Right renal pelvis (tissue), 4 donors: ENCODE results near the gene ORC2. TPM values are rescaled to one million over a fixed set of nuclear protein-coding genes. Genes with fewer than 3 reads are reported as not detected.
A peak's percentile ranks its signal among the peaks of the same experiment; 100 is the strongest.
"Not testable (repeated sequence)": the region's sequence is repeated elsewhere in the genome, so short reads cannot be mapped to it uniquely, and the experiment has no call there.

Source experiments
- DNase-seq, 4 donors: peaks; one replicate each; pipeline ENCODE4 v3.0.0-alpha.2; 2013; ENCODE audit warnings: low read depth in 4 of 4, low spot score in 3 of 4, missing footprints in 1 of 4
- polyA plus RNA-seq, 4 donors: library from polyadenylated mRNA; unstranded; fragments of 120-200 nt; gene quantifications; one replicate each; pipeline ENCODE4 v1.2.1, GENCODE V29; 2013; ENCODE audit not compliant: insufficient read length in 4 of 4

Gene ORC2
- polyA plus RNA-seq, 4 donors: 25.9 to 33.1 (median 31.0) TPM

GRCh38 chr2:200943527-200944105 lies 19.8 kb downstream of the ORC2 start:
- no peak for DNase-seq

DNA sequence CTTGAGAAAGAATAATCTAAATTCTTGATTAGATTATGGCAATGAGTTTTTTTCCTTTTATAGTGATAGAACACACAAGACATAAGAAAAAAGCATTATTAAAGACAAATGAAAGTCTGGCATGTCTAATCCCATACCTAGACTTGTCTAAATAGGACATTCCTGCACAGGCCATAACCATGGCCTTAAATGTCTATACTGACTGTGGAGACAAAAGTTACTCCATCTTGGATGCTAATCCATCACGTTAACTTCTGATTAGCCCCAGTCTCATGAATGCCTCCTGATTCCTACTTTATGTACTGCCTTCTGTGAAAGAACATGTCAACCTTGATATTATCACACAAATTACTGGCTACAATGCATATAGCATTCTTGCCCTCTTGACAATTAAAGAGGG lies 23.6 kb downstream of the ORC2 start:
- DNase-seq: no peak

GRCh38 chr2:200930947-200931626 lies 32.4 kb downstream of the ORC2 start:
- no peak for DNase-seq

DNA sequence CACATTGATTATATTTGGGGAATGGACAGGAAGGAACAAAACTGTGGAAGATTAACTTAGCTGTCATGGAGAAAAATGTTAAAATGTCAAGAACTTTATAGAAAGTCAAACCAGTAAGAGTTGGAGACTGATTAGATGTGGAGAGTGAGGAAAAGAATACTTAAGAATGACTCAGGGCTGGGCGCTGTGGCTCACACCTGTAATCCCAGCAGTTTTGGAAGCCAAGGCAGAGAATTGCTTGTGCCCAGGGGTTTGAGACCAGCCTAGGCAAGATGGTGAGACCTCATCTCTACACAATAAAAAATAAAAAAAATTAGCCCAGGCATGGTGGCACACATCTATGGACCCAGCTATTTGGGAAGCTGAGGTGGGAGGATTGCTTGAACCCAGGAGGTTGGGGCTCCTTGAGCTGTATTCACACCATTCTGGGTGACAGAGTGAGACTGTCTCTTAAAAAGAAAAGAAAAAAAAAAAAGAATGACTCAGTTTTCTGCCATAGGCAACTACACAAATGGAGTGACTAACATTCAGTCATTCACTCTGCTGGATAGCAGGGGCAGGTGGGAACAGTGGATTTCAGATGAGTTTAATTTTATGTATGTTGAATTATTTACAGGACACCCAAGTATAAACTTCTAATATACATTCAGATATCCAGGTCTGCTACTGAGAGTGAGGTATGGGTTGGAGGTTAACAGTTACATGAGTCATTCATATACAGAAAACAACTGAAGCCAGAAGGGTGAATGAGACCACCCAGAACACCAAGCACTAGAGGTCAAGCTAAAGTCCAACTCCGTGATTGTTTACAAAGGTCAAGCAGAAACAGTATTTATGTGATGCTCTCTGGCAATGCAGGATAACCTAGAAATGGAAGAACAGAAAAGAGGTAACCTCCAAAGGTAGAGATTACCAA lies 33.9 kb downstream of the ORC2 start:
- DNase-seq: no peak

- DNase-seq: no peak
Observed at GRCh38 chr2:200922439-200922838, 41.0 kb downstream of the ORC2 start.

- DNase-seq: no peak
Observed at GRCh38 chr2:200913654-200914053, 49.8 kb downstream of the ORC2 start.

- no peak for DNase-seq
Observed at GRCh38 chr2:200909958-200910357, 53.5 kb downstream of the ORC2 start.

DNA sequence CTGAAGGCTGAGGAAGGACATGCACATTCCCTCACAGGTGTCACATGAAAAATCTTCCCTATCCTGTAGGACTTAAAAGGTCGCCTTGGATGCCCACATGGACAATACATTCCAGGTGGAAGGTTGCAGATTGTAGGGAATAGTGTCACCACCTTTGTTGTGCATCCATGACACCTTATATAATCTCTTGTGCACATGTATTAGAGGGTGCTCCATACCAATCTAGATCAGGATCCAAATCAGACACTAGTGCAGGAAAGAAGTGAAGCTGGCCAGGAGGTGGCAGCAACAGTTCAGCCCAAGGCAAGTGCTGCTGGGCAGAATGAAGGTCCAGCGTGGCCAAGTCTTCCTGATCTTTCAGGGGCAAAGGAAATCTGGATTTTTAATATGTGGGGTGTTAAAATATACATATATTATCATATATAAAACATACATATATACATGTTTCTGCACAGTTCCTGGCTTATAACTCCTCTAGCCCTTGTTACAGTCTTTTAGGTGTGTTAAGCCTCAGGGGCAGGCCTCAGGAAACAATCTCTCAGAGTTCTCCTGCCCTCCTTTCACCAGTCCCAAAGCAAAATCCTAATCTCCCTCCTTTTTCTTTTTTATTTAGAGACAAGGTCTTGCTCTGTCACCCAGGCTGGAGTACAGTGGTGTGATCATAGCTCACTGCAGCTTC lies 57.7 kb downstream of the ORC2 start:
- DNase-seq: peak in 3 of 4 donors; percentile 16 to 43 (median 24)

DNA sequence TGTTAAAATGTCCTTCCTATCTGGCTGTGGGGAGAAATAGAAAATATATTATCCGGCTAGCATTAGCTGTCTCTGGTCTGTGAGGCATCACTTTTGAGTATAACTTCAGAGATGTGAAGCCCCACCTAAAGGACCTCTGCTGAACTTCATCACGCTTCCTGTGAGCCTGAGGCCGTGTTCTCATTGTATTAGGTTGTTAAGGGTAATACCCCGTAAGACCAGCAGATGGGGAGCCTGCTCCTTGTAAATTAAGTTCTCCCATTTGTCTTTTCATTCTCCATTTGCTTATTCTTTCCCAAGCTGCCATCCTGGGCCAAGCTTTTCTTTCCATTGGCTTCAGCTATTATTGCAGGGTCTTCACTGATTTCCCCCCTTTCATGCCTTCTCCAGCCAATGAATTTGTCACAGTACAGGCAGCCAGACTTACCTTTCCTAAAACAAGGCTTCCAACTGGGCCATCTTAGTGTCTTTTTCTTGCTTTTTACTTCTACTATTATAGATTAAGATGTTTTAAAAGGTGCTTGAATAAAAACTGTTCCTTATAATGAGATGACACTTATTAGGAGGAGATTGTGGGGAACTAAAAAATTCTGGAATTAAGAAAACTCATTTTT lies 61.9 kb downstream of the ORC2 start:
- DNase-seq: peak; percentile 37 to 68 (median 60)

GRCh38 chr2:200899482-200899881 lies 64.0 kb downstream of the ORC2 start:
- DNase-seq: no peak

- peak; percentile 93 to 99 (median 98) for DNase-seq
Observed at GRCh38 chr2:200888704-200889625, 74.5 kb downstream of the ORC2 start, which contains the start of the genes NIF3L1 and PPIL3. TSS of gene NIF3L1 (plus strand) at chr2:200889371. CDS start at chr2:200891944, 2,573 bp downstream. TSS of gene PPIL3 (minus strand) at chr2:200889077. CDS start at chr2:200887615, 1,462 bp downstream.

GRCh38 chr2:200881715-200882249 lies 81.7 kb downstream of the ORC2 start:
- not testable (repeated sequence) for DNase-seq

DNA sequence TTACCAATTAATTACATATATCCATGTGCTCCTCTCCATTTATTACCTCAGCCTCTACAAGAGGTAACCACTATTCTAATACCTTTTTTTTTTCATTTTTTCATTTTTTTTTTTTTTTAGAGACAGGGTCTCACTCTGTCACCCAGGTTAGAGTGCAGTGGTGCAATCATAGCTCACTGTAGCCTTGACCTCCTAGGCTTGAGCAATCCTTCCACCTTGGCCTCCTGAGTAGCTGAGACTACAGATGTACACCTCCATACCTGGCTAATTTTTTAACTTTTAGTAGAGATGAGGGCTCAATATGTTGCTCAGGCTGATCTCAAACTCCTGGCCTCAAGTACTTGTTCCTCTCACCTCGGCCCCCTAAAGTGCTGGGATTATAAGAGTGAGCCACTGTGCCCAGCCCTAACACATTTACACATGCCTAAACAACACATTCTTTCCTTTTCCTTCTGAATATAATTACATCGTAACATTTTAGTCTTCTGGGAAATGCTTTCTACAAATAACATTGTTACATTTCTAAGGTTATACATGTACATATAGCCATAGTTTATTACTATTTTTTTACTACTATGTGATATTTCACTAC lies 85.1 kb downstream of the ORC2 start:
- no peak for DNase-seq

- DNase-seq: no peak
Observed at GRCh38 chr2:200877443-200877842, 86.0 kb downstream of the ORC2 start.

DNA sequence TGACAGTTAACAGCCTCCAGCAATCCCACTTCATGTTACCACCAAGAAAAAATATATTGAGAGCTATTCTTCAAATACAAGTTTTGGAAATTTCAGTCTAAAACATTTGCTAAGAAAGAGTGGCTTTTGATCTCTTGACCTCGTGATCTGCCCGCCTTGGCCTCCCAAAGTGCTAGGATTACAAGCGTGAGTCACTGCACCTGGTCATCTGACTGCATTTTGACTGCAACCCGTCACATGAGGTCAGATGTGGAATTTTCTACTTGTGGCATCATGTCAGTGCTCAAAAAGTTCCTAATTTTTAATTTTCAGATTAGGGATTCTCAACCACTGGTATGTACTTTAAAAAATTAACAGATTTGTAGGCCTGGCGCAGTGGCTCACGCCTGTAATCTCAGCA lies 89.9 kb downstream of the ORC2 start:
- DNase-seq: no peak

DNA sequence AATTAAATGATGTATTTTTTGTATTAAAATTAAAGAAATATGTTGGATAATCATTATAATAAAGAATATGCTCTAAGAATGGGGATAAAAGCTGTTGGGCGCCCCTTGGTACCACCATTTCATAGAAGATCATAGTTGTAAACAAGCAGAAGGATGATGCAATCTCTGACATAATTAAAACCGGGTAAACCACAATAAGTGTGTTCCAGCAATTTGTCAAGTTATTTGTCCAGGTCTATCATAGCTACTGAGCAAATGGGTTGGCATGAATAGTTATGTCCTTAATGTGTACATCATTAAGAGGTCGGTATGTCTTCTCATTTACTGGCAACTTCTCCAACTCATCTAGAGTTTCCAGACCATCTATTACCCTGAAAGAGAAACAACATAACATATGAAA lies 92.3 kb downstream of the ORC2 start:
- DNase-seq: no peak

- DNase-seq: no peak
Observed at GRCh38 chr2:200869014-200869413, 94.4 kb downstream of the ORC2 start.
